GM12872 (cell line): Measurements from ENCODE around the gene HSD11B1.

Experiments used
- CTCF ChIP-seq: IDR thresholded peaks from 3 replicates; pipeline ENCODE4 v1.5.1; 2011; ENCODE audit warnings: low read depth, mild to moderate bottlenecking, low read length, moderate library complexity; ENCODE audit not compliant: insufficient read depth

HSD11B1 gene

DNA sequence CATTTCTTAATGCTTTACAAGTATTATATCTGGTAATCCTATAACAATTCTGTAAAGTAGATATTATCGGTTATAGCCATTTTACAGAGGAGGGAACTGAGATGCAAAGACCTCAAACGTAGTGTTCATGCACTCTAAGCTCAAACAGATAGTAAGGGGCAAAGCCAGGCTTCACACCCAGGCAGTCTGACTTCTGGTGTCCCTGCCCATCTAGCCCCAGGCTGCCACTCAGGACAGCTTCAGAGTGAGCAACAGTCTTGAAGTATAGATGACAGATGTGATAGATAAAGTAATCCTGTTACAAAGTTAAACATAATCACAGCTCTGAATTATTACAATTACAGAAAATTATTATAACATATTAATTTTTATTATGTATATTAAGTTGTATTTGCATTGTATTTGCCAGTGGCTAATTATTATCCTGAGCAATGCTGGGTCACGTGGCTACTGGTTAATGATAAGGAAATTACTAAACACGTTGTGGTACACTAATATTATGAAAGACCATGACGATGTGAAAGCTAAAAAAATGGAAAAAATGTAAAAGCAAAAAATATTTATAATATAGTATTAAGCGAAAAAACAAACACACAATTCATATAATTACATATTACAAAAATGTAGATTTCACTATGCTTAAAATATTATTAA is 45.2 kb downstream of the HSD11B1 start:
- TF ChIP-seq CTCF: no peak

- no peak for TF ChIP-seq CTCF
Observed at GRCh38 chr1:209751627-209752231, 47.1 kb downstream of the HSD11B1 start.

DNA sequence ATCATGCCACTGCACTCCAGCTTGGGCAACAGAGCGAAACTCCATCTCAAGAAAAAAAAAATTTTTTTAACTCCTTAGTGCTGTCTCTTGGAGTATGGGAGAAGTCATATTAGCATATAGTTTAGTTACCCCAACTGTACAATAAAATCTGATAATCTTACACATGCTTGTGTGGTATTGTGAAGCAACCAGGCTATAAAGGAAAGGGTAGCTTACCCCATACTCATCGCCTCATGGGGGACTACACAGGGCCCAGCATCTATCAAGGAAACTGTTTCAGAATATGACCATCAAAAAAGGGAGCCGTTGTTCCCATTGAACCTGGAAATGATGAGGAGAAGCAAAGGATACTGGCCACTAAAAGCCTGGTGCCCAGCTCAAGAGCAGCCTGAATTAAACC is 48.2 kb downstream of the HSD11B1 start:
- no peak for TF ChIP-seq CTCF

GRCh38 chr1:209755256-209755655 is 50.6 kb downstream of the HSD11B1 start:
- TF ChIP-seq CTCF: no peak

- TF ChIP-seq CTCF: no peak
Observed at GRCh38 chr1:209755926-209756614, 51.4 kb downstream of the HSD11B1 start, which contains the start of gene TRAF3IP3. TSS of gene TRAF3IP3 (plus strand) at chr1:209756053. CDS start at chr1:209760040, 3,987 bp downstream.

GRCh38 chr1:209756615-209757445 is 52.2 kb downstream of the HSD11B1 start:
- no peak for TF ChIP-seq CTCF

DNA sequence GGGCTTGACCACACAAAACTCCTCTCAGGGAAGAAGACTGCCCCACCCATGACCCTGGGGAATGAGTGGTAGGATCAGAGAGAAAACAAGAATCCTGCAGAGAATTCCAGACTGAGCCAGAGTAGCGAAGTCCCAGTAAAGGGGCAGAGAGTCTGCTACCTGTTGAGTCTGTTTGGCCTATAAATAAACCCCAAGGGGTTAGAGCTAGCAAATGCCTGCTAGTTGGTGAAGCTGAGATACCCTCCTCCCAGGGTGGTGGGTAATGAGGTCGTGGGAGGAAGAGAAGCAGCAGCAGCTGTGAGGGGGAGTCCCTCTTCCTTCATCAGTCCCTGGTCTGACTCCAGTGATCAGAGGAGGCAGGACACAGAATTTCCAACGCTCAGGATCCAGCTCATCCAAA is 53.8 kb downstream of the HSD11B1 start:
- TF ChIP-seq CTCF: no peak
